Measurements from ENCODE around the gene STK26.
"Not testable (repeated sequence)": the region's sequence is repeated elsewhere in the genome, so short reads cannot be mapped to it uniquely, and the experiment has no call there.

The STK26 gene

GRCh38 chrX:132046533-132046932 is 23.4 kb downstream of the STK26 start:
- H3K4me3 Mint-ChIP-seq, result no peak overlapping the region
- peaks cover 3% of the 10 kb centered on the region for H3K4me1 Mint-ChIP-seq (ENCODE audit: low read depth)
- H3K27me3 Mint-ChIP-seq (ENCODE audit: low read depth), result no peaks in the 10 kb centered on the region
- no peaks in the 10 kb centered on the region for H3K9me3 Mint-ChIP-seq
- no peak overlapping the region for H3K27ac Mint-ChIP-seq
- peaks cover 7% of the 10 kb centered on the region for H3K36me3 Mint-ChIP-seq (ENCODE audit: low read depth)
- no peak for DNase-seq (ENCODE audit: low spot score)

GRCh38 chrX:132051778-132052177 is 28.7 kb downstream of the STK26 start:
- Mint-ChIP-seq H3K36me3 (ENCODE audit: low read depth) (peaks cover 15% of the 10 kb centered on the region), H3K4me1 (ENCODE audit: low read depth) (peaks cover 10% of the 10 kb centered on the region)
- H3K27ac Mint-ChIP-seq; H3K4me3 Mint-ChIP-seq; H3K27me3 Mint-ChIP-seq (ENCODE audit: low read depth); H3K9me3 Mint-ChIP-seq; DNase-seq (ENCODE audit: low spot score): not testable (repeated sequence)

DNA sequence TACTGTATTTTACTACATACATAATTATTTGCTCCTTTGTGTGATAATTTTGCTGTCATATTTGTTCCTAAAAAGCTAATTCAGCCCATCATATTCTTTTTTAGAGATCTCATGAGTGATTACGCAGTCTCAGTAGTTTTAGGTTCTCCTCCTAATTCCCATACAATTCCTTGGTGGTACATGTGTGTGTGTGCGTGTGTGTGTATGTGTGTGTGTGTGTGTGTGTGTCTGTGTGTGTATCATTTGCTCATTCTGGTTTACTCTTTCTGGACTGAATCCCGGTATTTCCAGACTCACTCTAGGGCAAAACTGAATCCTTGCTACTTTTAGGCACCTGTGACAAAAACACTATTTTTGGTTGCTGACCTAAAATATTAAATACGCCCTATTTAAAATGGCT is 34.9 kb downstream of the STK26 start:
- Mint-ChIP-seq H3K27ac (no peak overlapping the region), H3K36me3 (ENCODE audit: low read depth) (peaks cover 8% of the 10 kb centered on the region)

DNA sequence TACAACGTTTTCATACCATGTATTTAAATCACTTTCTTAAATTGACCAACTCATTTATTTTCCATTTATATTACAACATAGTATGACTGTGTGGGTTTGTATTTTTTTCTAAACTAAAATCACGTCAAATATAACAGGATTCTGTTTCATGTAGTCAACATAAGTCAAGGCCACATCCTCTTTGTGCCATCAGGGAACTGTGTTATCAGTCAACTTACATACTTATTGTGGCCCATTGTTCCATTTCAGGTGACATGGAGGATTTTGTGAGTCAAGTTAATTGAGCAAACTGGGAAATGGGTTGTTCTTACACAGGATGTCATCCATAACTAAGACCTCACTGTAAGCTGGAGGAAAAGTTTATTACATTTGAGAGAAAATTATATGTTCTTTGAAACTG is 35.9 kb downstream of the STK26 start:
- no peak overlapping the region for H3K27ac Mint-ChIP-seq
- peaks cover 13% of the 10 kb centered on the region for H3K4me1 Mint-ChIP-seq (ENCODE audit: low read depth)
- H3K27me3 Mint-ChIP-seq (ENCODE audit: low read depth), result no peaks in the 10 kb centered on the region
- peaks cover 8% of the 10 kb centered on the region for H3K36me3 Mint-ChIP-seq (ENCODE audit: low read depth)
- no peak overlapping the region for H3K4me3 Mint-ChIP-seq
- H3K9me3 Mint-ChIP-seq, result no peaks in the 10 kb centered on the region
- no peak for DNase-seq (ENCODE audit: low spot score)

More for the DNA sequence above, 34.9 kb downstream of the STK26 start:
- H3K4me1 Mint-ChIP-seq (ENCODE audit: low read depth), result peaks cover 14% of the 10 kb centered on the region
- no peaks in the 10 kb centered on the region for H3K9me3 Mint-ChIP-seq
- DNase-seq (ENCODE audit: low spot score), result no peak
- H3K27me3 Mint-ChIP-seq (ENCODE audit: low read depth), result no peaks in the 10 kb centered on the region
- H3K4me3 Mint-ChIP-seq, result no peak overlapping the region

- no peak overlapping the region for H3K27ac Mint-ChIP-seq
- H3K27me3 Mint-ChIP-seq (ENCODE audit: low read depth), result no peaks in the 10 kb centered on the region
- peaks cover 12% of the 10 kb centered on the region for H3K4me1 Mint-ChIP-seq (ENCODE audit: low read depth)
- no peak overlapping the region for H3K4me3 Mint-ChIP-seq
- peaks cover 8% of the 10 kb centered on the region for H3K36me3 Mint-ChIP-seq (ENCODE audit: low read depth)
- H3K9me3 Mint-ChIP-seq, result no peaks in the 10 kb centered on the region
- DNase-seq (ENCODE audit: low spot score), result no peak
Measured at GRCh38 chrX:132059973-132060540, 37.0 kb downstream of the STK26 start.

DNA sequence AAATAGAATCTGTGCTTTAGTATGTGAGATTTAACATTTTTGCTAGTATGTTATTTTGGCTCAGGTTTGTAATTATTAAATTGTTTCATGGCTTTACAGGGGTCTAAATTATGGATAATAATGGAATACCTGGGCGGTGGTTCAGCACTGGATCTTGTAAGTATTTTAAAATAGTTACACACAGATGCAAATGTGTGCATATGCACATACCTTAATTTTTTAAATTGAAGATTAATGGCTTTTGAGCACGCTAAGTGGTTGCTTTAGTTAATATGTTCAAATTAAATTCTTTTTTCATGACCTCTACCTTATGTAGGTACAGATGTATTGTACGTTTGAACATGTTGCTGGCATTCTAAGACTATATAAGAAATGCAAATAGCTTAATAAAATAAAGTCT is 40.2 kb downstream of the STK26 start:
- Mint-ChIP-seq H3K27me3 (ENCODE audit: low read depth) (no peaks in the 10 kb centered on the region), H3K9me3 (no peaks in the 10 kb centered on the region), H3K27ac (no peak overlapping the region), H3K36me3 (ENCODE audit: low read depth) (peaks cover 4% of the 10 kb centered on the region), H3K4me3 (no peak overlapping the region), H3K4me1 (ENCODE audit: low read depth) (peaks cover 8% of the 10 kb centered on the region)
- no peak for DNase-seq (ENCODE audit: low spot score)

- H3K27me3 Mint-ChIP-seq (ENCODE audit: low read depth), result no peaks in the 10 kb centered on the region
- DNase-seq (ENCODE audit: low spot score), result no peak
- H3K27ac Mint-ChIP-seq, result no peak overlapping the region
- H3K4me3 Mint-ChIP-seq, result no peak overlapping the region
- H3K36me3 Mint-ChIP-seq (ENCODE audit: low read depth), result peaks cover 8% of the 10 kb centered on the region
- no peaks in the 10 kb centered on the region for H3K9me3 Mint-ChIP-seq
- peaks cover 8% of the 10 kb centered on the region for H3K4me1 Mint-ChIP-seq (ENCODE audit: low read depth)
Measured at GRCh38 chrX:132063862-132064261, 40.8 kb downstream of the STK26 start.

GRCh38 chrX:132068405-132068804 is 45.3 kb downstream of the STK26 start:
- Mint-ChIP-seq H3K9me3 (no peaks in the 10 kb centered on the region), H3K4me1 (ENCODE audit: low read depth) (no peaks in the 10 kb centered on the region), H3K36me3 (ENCODE audit: low read depth) (peaks cover 10% of the 10 kb centered on the region), H3K4me3 (no peak overlapping the region), H3K27ac (no peak overlapping the region), H3K27me3 (ENCODE audit: low read depth) (no peaks in the 10 kb centered on the region)
- no peak for DNase-seq (ENCODE audit: low spot score)

DNA sequence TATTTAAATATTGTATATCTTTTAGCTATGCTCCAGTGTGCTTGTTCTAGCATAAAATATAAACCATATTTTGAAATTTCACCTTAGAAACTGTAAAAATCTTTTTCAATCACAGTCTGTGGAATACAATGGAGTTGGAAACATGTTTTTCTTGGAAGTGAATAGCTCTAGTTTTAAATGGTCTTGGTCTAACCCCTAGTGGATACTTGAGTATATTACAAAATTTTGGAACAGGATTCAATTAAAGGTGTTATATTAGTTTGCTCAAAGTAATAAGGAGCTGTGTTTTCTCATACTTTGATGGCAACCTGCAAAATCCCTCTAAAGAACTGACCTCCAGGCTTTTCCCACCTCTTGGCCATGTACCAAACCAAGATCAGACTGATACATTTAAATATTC is 48.2 kb downstream of the STK26 start:
- Mint-ChIP-seq H3K27me3 (ENCODE audit: low read depth) (no peaks in the 10 kb centered on the region), H3K4me1 (ENCODE audit: low read depth) (no peaks in the 10 kb centered on the region), H3K27ac (no peak overlapping the region), H3K36me3 (ENCODE audit: low read depth) (peaks cover 16% of the 10 kb centered on the region), H3K9me3 (no peaks in the 10 kb centered on the region), H3K4me3 (no peak overlapping the region)
- DNase-seq (ENCODE audit: low spot score), result no peak

GRCh38 chrX:132077414-132077813 is 54.3 kb downstream of the STK26 start:
- no peaks in the 10 kb centered on the region for H3K4me1 Mint-ChIP-seq (ENCODE audit: low read depth)
- DNase-seq (ENCODE audit: low spot score), result no peak
- H3K4me3 Mint-ChIP-seq, result no peak overlapping the region
- no peaks in the 10 kb centered on the region for H3K27me3 Mint-ChIP-seq (ENCODE audit: low read depth)
- no peaks in the 10 kb centered on the region for H3K9me3 Mint-ChIP-seq
- peaks cover 16% of the 10 kb centered on the region for H3K36me3 Mint-ChIP-seq (ENCODE audit: low read depth)
- H3K27ac Mint-ChIP-seq, result no peak overlapping the region

GRCh38 chrX:132077912-132078311 is 54.8 kb downstream of the STK26 start:
- Mint-ChIP-seq H3K9me3 (no peaks in the 10 kb centered on the region), H3K27ac (no peak overlapping the region), H3K4me1 (ENCODE audit: low read depth) (no peaks in the 10 kb centered on the region), H3K4me3 (no peak overlapping the region), H3K36me3 (ENCODE audit: low read depth) (peaks cover 14% of the 10 kb centered on the region), H3K27me3 (ENCODE audit: low read depth) (no peaks in the 10 kb centered on the region)
- DNase-seq (ENCODE audit: low spot score), result no peak

GRCh38 chrX:132085786-132086185 is 62.7 kb downstream of the STK26 start:
- Mint-ChIP-seq H3K27me3 (ENCODE audit: low read depth) (no peaks in the 10 kb centered on the region), H3K4me3 (no peak overlapping the region)

DNA sequence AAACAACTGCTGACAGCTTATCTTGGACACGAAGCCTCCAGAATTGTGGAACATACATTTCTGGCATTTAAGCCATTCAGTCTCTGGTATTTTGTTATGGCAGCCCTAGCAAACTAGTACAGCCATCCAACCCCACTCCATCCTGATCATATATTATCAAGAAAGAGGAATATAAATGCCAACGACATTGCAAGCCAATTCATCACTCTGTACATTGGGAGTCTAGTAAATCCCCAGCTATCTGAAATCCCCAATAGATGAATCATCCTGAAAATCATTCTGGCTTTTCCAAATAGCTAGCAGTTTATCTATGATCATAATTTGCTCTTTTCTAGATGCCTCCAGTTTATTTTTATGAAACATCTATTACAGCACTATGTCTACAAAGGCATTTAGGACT is 63.6 kb downstream of the STK26 start:
- DNase-seq (ENCODE audit: low spot score), result no peak
- Mint-ChIP-seq H3K36me3 (ENCODE audit: low read depth) (no peaks in the 10 kb centered on the region), H3K9me3 (no peaks in the 10 kb centered on the region), H3K27ac (no peak overlapping the region), H3K4me3 (no peak overlapping the region), H3K4me1 (ENCODE audit: low read depth) (peaks cover 12% of the 10 kb centered on the region), H3K27me3 (ENCODE audit: low read depth) (no peaks in the 10 kb centered on the region)

More at GRCh38 chrX:132085786-132086185, 62.7 kb downstream of the STK26 start:
- no peaks in the 10 kb centered on the region for H3K9me3 Mint-ChIP-seq
- peaks cover 7% of the 10 kb centered on the region for H3K4me1 Mint-ChIP-seq (ENCODE audit: low read depth)
- H3K36me3 Mint-ChIP-seq (ENCODE audit: low read depth), result no peaks in the 10 kb centered on the region
- H3K27ac Mint-ChIP-seq, result no peak overlapping the region
- DNase-seq (ENCODE audit: low spot score), result no peak

- Mint-ChIP-seq H3K36me3 (ENCODE audit: low read depth) (no peaks in the 10 kb centered on the region), H3K27me3 (ENCODE audit: low read depth) (no peaks in the 10 kb centered on the region), H3K27ac (no peak overlapping the region), H3K4me3 (no peak overlapping the region), H3K4me1 (ENCODE audit: low read depth) (peaks cover 12% of the 10 kb centered on the region), H3K9me3 (no peaks in the 10 kb centered on the region)
- no peak for DNase-seq (ENCODE audit: low spot score)
Measured at GRCh38 chrX:132088864-132089263, 65.8 kb downstream of the STK26 start.

DNA sequence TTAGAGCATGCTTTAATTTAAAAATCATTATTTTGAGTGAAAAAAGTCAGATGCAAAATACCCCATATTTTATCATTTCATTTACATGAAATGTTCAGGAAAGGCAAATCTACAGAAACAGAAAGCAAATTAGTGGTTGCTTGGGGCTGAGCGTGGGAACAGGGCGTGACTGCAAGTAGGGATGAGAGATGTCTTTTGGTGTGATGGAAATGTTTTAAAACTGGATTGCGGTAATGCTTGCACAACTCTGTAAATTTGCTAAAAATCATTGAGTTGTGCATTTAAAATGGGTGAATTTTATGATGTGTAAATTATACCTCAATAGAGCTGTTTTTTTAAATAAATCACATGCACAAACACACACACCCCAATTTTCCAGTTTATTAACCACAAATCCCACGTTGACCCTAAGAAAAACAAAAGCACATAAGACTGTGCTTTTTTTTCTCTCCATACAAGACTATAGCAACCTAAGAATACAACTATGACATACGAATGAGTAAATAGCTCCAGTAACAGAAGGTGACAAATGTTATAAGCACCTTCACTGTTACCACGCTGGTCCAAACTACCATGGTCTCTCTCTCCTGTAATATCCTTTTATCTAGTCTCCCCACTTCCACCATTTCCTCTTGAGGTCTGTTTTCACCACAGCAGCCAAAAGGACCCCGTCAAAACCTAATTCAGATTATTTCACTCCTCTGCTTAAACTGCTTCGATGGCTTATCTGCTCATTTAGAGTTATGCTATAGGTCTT is 67.5 kb downstream of the STK26 start:
- Mint-ChIP-seq H3K27ac (no peak overlapping the region), H3K27me3 (ENCODE audit: low read depth) (no peaks in the 10 kb centered on the region), H3K4me1 (ENCODE audit: low read depth) (peaks cover 12% of the 10 kb centered on the region), H3K9me3 (no peaks in the 10 kb centered on the region), H3K36me3 (ENCODE audit: low read depth) (no peaks in the 10 kb centered on the region), H3K4me3 (no peak overlapping the region)
- no peak for DNase-seq (ENCODE audit: low spot score)
